HG02642 (cell line): Measurements from ENCODE around the gene PHF21A.
"Not testable (repeated sequence)": the region's sequence is repeated elsewhere in the genome, so short reads cannot be mapped to it uniquely, and the experiment has no call there.

Experiments used
- ATAC-seq: cut with Tn5 transposase; IDR thresholded peaks from one replicate; pipeline ENCODE4 v1.9.1; 2021; ENCODE audit warnings: mild to moderate bottlenecking; ENCODE audit not compliant: unreplicated experiment, poor library complexity

PHF21A gene

DNA sequence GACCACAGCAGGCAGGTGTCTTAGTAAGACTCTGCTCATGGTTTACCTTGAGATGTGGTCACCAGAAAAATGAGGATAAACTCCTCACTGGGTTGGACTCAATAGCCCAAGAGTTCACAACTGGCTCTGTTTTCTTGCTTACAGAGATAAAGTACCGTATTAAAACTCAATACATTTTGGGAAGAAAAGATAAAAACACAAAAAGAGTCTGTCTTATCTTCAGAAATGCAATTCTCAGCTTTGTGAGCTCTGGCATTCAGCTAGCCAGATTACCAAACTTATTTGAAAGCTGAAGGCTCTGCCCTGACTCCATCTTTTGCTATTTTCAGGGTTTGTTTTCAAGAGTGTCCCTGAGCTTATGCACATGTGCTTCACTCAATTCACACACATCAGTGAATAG lies 75.4 kb downstream of the PHF21A start:
- ATAC-seq, result no peak

DNA sequence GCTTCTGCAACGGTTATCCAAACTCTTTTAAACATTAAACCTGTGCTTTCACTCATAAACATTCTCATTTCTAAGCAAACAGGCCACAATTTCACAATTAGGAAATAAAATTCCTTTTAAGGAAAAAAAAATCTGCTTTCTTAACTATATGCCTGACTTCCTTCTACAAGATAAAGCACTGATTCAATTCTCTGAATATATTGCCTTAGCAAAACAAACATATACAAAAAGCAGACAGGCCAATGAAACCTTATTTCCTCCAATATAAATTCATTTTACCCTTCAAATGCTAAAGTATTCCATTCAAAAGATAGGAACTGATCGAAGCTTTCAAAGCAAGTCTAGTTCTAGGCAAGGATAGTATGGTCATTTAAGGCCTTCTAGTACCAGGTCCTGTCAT lies 76.7 kb downstream of the PHF21A start:
- no peak for ATAC-seq

DNA sequence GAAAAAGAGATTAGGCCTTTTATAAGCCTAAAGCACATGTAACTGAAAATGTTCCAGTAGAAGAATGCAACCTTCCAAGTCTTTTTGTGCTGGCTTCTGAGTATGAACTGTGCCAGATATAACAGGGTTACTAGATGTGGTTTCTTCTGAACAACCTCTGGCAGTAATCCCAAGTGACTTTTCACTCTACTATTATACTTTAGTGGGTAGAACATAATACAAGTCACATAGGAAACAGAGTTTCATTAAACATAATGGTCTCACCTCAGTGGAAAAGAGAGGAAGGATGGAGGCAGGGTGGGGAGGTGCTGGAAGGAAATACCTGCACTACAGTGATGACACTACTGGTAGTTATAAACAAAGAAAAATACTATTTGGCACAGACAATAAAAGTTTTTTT lies 81.3 kb downstream of the PHF21A start:
- no peak for ATAC-seq

DNA sequence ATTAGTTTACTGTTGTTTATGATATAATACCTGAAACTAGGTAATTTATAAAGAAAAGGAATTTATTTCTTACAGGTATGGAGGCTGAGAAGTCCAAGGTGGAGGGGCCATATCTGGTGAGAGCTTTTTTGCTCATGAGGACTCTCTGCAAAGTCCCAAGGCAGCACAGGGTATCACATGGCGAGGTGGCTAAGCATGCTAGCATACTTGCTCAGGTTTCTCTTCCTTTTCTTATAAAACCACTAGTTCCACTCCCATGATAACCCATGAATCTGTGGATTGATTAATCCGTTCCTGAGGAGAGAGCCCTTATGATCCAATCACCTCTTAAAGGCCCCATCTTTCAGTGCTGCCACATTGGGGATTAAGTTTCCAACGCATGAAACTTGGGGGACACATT lies 82.7 kb downstream of the PHF21A start:
- ATAC-seq, result no peak

DNA sequence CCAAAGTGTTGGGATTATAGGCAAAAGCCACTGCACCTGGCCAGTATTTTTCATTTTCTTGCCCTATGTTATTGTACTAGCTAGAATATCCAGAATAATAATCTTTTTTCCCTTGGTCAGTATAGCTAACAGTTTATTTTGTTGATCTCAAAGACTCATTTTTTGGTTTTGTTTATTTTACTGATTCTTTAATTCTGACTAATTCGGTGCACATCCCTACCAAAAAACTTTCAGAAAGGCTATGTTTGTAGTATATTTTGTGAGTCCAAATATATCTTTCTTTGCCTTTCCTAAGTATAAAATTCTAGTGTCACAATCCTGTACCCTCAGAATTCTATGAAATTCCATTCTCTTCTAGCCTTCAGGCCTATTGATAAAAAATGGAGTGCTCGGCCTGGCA lies 84.3 kb downstream of the PHF21A start:
- ATAC-seq, result no peak

DNA sequence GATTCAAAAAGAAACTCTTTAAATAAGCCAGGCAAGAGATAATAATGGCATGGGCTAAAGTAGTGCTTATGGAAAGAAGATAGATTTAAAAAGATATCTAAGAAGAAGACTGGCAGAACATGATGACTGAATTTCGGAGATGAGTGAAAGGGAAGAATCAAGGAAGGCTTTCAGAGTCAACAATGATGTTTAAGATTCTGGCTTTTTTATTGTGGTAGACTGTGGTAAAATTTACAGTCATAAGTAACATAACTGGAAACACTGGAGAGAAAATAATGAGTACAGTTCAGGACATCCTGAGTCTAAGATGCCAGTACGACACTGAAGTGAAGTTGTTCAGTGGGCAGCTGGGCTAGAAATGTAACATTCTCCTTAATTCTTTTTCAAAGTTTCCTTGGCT lies 85.2 kb downstream of the PHF21A start:
- ATAC-seq, result no peak

DNA sequence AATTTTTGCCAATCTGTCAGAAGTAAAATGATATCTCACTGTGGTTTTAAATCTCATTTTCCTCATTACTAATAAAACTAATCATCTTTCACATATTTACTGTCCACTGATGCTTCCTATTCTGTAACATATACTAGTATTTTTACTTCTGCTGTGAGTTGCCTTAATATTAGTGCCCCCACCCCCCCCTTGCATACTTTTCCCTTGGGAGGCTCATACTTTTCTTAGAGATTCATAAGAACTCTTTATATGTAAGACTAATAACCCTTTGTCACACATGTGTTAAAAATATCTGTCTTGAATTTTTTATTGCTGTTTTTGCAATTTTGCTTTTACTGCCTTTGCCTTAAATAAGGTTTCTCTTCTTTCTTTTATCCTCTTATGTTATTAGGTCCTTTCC lies 87.2 kb downstream of the PHF21A start:
- no peak for ATAC-seq

DNA sequence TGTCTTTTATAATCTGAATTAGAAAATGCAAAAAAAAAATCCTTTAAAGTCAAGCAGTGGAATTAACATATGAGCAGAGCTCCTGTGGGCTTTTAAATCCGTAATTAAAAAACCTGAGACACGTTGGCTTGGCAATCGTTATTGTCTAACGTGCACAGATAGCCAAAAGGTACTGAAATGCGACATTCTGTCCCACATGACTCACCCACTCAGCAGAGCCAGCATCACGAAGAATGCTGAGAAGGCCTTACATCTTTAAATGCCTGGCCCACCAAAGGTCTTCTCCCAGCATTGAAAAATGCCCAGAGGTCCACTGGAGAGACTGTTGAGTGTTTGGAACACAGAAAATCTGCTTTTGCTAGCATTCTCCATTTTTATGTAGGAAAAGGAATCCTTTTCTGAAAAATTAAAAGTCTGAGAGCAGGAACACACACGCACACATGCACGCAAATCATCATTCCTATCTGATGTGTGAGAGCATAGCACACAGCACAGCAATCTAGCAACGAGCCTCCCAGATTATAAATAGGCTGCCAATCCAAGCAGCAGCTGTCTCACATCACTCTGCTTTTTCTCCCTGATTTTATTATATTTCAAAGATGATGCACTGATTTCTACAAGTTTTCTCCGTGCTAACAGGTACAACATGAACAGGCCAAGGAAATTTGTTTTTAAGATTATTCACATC lies 94.5 kb downstream of the PHF21A start:
- no peak for ATAC-seq

DNA sequence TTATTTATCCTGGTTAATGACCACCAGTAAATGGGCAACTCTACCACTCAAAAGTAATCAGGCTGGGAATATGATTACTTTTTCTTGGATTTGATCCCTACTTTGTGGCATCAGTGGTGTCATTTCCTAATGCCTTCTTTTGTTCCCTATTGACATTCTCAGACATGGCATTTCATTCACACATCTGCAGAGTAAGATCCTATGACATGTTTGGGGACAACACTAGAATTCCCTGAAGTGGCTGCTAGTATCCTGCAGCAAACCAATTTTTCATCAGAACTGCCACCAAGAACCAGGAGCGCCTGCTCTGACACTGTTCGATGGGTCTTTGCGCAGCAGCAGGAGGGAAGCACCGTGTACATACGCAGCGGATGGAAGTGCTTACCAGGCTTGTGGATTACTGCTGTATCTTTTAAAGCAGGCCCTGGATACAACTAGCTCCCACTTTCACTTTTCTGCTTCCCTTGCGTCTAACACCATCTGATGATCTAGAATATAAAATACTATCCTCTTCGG lies 101.1 kb downstream of the PHF21A start:
- no peak for ATAC-seq

DNA sequence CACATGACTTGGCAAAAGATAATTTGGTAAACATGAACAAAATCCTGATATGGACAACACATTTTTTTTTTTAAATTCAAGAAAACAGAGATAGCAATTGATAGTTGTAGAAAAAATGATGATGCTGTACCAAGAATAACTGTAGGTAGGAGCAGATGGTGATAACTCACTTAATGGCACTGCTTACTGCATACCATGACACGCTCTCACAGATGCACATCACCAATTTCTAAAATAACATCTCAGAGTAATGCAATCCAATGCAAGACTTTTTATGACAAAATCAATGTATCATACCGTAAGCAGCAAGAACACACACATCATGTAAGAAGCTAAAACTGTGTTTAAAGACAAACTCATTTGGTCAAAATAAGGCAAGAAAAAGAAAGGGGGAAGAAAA lies 102.6 kb downstream of the PHF21A start:
- ATAC-seq, result no peak

DNA sequence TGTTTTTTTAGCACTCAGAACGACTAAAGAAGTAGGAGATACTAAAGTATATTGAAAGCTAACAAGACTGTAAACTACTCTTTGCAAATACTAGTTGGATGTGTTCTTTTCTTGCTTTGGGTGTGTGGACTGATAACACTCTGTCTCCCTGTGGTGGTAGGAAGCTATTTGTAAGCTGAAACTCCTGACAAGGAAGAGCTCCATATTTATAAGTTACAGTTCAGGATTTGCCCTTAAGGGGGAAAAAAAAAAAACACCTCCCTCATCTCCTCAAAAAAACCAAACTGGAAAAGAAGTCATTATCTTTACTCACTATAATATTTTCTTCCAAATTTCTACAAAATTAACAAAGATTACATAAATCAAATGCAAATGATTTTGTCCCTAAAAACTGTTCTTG lies 103.9 kb downstream of the PHF21A start:
- no peak for ATAC-seq

DNA sequence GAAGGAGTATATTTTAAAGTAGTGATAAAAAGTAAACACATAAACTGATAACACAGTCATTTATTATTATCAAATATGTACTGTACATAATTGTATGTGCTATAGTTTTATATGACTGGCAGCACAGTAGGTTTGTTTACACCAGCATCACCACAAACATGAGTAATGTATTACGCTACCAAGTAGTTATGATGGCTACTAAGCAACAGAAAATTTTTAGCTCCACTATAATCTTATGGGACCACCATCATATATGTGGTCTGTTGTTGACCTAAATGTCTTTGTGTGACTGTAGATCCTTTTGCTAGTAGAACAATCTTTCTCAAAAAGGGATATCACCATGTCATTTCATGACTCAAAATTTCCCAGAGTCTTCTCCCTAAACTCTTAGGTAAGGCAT lies 105.3 kb downstream of the PHF21A start:
- ATAC-seq, result no peak

DNA sequence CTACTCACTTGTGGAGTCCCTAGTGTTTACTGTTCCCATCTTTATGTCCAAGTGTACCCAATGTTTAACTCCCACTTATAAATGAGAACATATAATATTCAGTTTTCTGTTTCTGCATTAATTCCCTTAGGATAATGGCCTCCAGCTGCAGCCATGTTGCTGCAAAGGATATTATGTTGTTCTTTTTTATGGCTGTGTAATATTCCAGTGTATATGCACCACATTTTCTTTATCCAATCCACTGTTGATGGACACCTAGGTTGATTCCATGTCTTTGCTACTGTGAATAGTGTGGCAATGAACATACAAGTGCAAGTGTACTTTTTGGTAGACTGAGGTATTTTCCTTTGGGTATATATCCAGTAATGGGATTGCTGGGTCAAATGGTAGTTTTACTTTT lies 107.1 kb downstream of the PHF21A start:
- ATAC-seq, result not testable (repeated sequence)

DNA sequence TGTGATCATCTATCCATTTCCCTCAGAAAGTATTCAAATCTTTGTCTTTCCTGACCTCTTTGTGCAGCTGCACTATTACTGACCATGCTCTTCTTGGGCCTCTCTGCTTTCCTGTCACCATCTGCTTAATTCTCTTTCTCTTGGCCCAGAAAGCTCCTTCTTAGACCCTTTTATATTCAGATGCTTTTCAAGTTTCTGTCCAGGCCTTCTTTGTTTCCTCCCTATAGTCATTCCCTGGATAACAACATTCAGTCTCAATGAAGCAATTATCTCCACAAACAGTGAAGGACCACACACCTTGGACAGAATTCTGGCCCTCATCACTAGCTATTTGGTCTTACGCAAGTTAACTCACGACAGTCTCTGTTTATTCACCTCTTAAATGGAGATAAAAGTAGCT lies 109.1 kb downstream of the PHF21A start:
- no peak for ATAC-seq

DNA sequence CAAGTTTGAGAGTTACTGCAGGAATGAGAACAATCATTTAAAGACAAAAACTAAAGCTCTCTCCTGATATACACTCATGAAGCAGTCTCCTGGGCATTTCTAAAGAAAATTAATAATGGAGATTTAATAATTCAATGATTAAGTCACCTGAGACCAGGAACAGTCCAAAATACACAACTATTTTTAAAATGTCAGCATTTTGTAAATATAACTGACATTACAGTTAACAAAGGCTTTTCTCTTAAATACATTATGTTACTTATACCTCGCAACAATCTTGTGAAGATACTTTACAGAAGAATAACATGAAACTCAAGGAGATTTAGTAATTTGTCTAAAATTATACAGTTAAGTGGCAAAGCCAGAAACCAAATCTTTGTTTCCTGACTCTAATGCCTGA lies 111.2 kb downstream of the PHF21A start:
- no peak for ATAC-seq

DNA sequence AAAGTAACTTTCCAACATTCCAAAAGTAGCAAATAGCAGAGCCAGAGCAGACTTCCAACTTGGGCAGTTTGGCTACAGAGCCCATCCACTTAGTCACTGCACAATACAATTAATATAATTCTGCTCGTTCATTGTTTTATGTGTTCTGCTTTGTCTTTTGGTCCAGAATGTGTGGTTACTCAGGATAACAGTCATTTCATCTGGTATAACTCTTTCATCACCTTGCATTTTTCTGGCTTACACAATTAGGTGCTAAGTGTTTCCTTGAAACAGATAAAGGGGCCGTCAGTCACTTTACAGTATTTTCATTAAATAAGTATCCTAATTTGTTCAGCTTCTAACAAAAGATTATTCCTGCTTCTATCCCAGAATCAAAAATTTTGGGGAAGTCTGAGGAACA lies 111.6 kb downstream of the PHF21A start:
- ATAC-seq, result no peak

DNA sequence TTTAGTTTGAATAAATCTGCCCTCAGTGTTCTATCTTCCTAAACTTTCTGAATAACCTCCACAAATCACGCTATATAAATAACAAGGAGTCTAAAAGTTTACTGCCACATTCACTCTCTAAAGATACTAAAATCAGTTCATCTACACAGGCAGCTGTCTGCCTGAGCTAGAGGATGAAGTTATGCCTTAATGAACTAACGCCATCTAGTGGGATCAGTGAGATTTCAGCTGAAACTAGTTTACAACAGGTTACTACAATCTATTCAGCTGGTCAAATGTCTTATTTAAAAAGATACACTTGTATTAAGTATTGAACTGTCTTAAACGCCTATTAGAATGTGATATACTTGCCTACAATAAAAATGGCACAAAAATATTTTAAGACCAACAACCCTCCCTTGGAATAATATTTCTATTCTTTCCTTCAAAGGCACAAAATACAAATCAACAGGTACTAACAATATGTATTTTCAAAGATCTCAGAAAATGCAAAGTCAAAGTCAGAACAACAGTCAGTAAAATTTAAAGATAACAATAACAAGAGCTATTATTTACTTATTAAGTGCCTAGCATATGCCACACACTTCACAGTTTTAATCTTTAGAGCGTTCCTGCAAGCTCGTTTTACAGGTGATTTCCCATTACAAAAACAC lies 114.7 kb downstream of the PHF21A start:
- ATAC-seq, result no peak

DNA sequence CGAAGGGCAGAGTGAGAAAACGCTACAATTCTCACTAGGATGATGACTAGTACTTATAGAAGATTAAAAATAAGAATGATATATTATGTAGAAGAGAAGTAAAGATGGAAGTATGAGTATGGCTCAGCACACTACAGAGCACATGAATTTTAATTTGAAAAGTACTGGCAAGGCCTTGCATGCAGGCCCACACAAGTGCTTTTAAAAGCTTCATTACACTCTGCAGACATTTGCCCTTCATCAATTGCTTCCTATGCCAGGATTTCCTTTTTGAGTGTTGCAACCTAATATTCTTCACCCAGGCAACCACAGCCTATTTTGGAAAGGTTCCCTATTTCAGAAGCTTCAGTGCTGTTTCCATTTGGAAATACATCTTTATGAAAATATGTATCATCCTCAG lies 117.7 kb downstream of the PHF21A start:
- no peak for ATAC-seq

DNA sequence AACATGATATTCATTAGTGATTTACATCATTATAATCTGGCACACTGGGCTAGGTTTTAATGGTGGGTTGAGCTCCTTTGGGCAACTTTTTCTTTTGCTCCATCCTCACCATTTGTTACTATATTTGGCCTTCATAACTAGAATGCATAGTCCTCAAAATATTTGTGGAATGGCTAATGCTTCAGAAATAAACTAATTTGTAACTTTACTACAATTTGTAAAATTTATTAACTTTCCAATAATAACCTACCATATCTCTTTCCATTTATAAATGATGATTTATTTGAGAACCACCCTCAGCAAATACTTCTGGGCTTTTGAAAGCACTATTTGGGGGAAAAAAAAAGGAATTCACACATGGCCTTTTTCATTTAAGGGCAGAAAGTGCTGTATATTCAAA lies 119.1 kb downstream of the PHF21A start:
- ATAC-seq, result no peak

DNA sequence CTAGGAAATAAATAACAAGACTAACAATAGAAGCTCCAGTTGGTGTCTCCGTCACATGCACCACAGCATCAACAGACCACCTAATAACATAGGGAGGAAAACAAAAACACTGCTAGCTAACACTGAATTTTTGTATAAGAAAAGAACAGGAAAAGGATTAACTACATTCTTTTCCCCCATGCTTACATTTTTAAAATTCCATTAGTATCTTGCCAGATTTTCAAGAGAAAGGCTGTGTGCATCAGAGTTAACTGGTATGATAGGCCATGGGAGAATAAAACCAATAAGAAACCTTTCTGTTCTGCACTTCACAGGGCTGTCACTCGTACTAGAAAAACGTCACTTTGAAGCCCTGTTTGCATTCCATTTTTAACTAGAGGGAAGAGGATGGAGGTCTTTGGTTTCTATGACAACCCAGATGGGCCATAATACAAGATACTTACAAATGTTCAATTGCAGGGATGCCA lies 119.8 kb downstream of the PHF21A start:
- ATAC-seq, result no peak

DNA sequence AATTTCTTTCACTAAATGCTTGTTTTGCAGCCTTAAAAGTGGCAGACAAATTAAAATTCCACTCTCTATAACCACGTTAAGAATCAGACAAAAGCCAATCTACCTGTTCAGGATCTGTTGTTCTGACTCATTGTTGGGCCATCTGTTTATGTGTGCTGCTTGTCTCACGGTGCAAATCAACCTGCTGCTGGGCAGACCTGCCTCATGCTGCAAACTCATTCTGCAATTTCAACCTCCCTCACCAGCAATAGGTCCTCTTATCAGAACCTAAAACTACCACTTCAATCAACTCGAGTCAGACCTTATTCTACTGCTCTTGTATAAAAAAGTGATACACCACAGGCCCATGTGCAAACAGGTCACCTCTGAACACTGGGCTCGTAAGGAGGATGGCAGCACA lies 123.7 kb downstream of the PHF21A start:
- no peak for ATAC-seq

DNA sequence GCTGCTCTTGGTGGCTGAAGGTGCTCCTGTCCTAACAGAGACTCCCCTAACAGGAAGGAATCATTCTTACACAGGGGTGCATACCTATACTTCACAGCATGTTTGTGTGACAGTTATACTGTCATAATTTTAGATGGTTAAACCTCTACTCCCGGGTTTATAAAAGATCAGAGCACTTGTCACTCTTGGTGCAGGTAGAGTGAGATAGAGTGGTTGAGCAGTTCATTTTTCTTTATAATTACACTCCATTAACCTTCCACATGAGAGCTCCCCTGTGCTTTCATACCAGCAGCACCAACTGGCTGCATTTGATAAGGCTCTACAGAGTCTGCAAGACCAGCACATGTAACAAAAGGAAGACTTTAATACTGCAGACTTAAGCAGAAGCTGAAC lies 125.9 kb downstream of the PHF21A start:
- no peak for ATAC-seq
